ENCODE data around the gene DBET.
"Not testable (repeated sequence)": the region's sequence is repeated elsewhere in the genome, so short reads cannot be mapped to it uniquely, and the experiment has no call there.

The DBET gene

DNA sequence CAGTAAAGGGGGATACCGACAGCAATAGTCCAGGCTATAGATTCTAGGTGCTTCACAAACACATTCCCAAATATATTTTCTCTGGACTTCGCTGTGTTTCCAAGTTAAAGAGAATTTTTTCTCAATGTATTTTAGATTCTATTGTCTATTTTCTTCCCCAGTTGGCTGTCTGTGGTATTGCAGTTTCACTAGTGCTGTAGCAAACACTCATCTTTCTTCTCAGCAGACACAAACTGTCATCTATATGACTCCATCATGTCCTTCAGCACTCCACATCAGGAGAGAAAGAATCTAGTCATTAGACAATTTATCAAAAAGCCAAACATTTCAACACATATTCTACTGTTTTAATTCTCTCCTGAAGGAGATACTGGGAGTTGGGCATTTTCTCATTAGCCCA is at the start of gene DBET:
Gene DBET, plus strand, starts transcription at position 161 of the 400 bp plus-strand sequence.
- H3K27ac ChIP-seq; H3K4me3 ChIP-seq; DNase-seq (ENCODE audit: low spot score): not testable (repeated sequence)

DNA sequence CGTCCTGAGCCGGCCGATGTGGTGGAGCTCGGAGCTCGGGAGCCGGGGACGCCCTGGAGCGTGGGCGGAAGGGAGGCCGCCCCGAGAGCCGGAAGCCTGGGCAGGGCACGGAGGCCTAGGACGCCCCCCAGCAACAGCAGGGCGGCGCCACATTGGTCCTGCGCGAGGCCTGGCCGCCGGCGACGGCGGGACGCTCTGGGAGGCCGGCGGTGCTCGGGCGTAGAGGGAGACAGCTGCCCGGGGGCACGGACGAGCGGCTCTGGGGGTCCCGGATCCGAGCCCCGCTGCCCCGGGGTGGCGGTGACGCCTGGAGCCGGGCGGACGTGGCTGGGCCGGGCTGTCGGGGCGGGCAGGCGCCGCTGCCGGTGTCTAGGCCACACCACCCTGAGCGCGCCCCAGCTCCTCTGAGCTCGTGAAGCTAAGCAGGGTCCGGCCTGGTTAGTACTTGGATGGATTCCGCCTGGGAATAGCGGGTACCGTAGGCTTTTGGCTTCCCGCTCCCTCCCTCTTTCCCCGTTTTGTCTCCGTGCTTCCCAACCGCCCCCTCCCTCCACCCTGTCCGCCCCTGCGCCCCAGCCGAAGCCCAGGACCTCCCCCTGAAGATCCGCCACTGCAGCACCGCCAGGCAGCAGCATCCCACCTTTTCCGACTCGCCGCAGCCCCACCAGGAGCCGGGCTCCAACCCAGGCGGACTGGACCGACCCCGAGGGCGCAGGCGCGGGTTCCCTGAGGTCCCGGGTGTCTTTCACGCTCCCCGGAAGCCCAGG is 49.3 kb upstream of the DBET start:
- peak overlapping the region; percentile 54 for H3K4me3 ChIP-seq
- DNase-seq (ENCODE audit: low spot score) = no peak
- H3K27ac ChIP-seq = no peak overlapping the region
- TF ChIP-seq, protein P1, sequence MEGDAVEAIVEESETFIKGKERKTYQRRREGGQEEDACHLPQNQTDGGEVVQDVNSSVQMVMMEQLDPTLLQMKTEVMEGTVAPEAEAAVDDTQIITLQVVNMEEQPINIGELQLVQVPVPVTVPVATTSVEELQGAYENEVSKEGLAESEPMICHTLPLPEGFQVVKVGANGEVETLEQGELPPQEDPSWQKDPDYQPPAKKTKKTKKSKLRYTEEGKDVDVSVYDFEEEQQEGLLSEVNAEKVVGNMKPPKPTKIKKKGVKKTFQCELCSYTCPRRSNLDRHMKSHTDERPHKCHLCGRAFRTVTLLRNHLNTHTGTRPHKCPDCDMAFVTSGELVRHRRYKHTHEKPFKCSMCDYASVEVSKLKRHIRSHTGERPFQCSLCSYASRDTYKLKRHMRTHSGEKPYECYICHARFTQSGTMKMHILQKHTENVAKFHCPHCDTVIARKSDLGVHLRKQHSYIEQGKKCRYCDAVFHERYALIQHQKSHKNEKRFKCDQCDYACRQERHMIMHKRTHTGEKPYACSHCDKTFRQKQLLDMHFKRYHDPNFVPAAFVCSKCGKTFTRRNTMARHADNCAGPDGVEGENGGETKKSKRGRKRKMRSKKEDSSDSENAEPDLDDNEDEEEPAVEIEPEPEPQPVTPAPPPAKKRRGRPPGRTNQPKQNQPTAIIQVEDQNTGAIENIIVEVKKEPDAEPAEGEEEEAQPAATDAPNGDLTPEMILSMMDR (IDR thresholded peaks at IDR 0.05) = no peak

GRCh38 chr4:190015538-190016368 is 48.5 kb upstream of the DBET start:
- Histone ChIP-seq H3K27ac (no peak overlapping the region), H3K4me3 (peak overlapping the region; percentile 54)
- TF ChIP-seq, protein P1 (IDR thresholded peaks at IDR 0.05) = no peak
- no peak for DNase-seq (ENCODE audit: low spot score)

- peak; percentile 71 for DNase-seq (ENCODE audit: low spot score)
- no peak overlapping the region for H3K4me3 ChIP-seq
- H3K27ac ChIP-seq = no peak overlapping the region
- TF ChIP-seq, protein P1 (IDR thresholded peaks at IDR 0.05) = no peak
Observed at GRCh38 chr4:190016369-190017289, 47.7 kb upstream of the DBET start.

DNA sequence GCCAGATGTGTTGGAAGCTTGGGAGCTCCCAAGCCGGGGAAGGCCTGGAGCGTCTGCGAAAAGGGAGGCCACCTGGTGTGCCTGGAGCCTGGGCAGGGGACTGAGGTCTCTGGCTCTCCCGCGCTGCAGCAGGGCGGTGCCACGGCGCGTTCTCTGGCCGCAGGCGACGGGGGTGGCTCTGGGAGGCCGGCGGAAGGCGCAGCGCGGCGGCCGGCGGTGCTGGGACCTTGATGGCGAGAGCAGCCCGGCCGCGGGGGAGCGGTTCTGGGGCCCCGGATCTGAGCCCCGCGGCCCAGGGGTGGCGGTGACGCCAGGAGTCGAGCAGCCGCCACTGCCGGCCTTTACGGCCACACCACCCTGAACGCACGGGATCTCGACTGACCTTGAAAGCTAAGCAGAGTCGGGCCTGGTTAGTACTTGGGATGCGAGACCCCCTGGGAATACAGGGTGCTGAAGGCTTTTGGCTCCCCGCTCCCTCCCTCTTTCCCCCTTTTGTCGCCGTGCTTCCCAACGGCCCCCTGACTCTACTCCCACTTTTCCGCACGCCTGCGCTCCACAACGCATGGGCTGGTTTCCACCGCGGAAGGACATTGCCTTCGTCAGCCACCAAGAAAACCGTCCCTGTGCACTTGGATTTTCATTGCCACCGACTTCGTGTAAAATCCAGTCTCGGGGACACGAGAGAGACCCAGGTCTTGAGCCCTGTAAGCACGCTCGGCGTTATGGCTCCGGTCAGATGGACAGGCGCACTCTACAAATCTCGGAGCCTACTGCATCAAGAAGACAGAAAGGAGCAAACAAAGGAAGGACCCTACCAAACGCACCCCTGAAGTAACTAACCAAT is 46.7 kb upstream of the DBET start:
- no peak for DNase-seq (ENCODE audit: low spot score)
- H3K4me3 ChIP-seq = peak overlapping the region; percentile 39
- no peak overlapping the region for H3K27ac ChIP-seq
- TF ChIP-seq, protein P1 (IDR thresholded peaks at IDR 0.05) = no peak

- DNase-seq (ENCODE audit: low spot score) = no peak
- Histone ChIP-seq H3K4me3 (no peak overlapping the region), H3K27ac (no peak overlapping the region)
- TF ChIP-seq, protein P1 (IDR thresholded peaks at IDR 0.05) = no peak
Observed at GRCh38 chr4:190018201-190018920, 45.9 kb upstream of the DBET start.

All from coronary artery (tissue), 2 donors.